Prostate gland (tissue), 2 donors: Measurements from ENCODE around the gene GDF3. TPM values are rescaled to one million over a fixed set of nuclear protein-coding genes. Genes with fewer than 3 reads are reported as not detected.

ENCODE experiments used
- DNase-seq: peaks from one replicate; pipeline ENCODE4 v3.0.0-alpha.2; 2019; ENCODE audit warnings: low spot score
- H3K27ac ChIP-seq, 2 donors: fragments of 200-600 bp; sonication (generic); 2 replicates each; pipeline ENCODE4 v1.5.1; 2017 to 2019
- H3K27me3 ChIP-seq: fragments of 200-600 bp; sonication (generic); replicated peaks from 2 replicates; pipeline ENCODE4 v1.5.1; 2019; ENCODE audit not compliant: insufficient read depth
- H3K36me3 ChIP-seq, 2 donors: fragments of 200-600 bp; sonication (generic); 1 replicate in 1 of 2; 2 replicates in 1 of 2; pipeline versions ENCODE4 v1.5.1 to v1.8.1; 2017 to 2019
- H3K4me1 ChIP-seq: fragments of 200-600 bp; sonication (generic); replicated peaks from 2 replicates; pipeline ENCODE4 v1.5.1; 2019
- H3K4me3 ChIP-seq, 2 donors: fragments of 200-600 bp; sonication (generic); 2 replicates each; pipeline ENCODE4 v1.5.1; 2017 to 2019
- H3K9me3 ChIP-seq: fragments of 200-600 bp; sonication (generic); 2 replicates; pipeline ENCODE4 v1.5.1; 2017
- POLR2A ChIP-seq: fragments of 450-650 bp; IDR thresholded peaks from one replicate; pipeline ENCODE4 v1.6.1; 2016; ENCODE audit warnings: antibody characterized with exemption, mild to moderate bottlenecking
- POLR2AphosphoS5 ChIP-seq: sonication (generic); formaldehyde crosslinking; IDR thresholded peaks from one replicate; pipeline ENCODE4 v1.6.1; 2017; ENCODE audit warnings: antibody characterized with exemption
- WGBS: methylation state at CpG from one replicate; pipeline ENCODE4 v1.1.5; 2018; 5-methylcytosine and 5-hydroxymethylcytosine counted together
- intact Hi-C: fragments of 100-400 bp; cut with DNase I; formaldehyde crosslinking; loops from one replicate; pipeline ENCODE4 v1.14.2; 2022
- total RNA-seq, 2 donors: library from RNA; depleted of rRNA; stranded (reverse); fragments of >200 nt; gene quantifications; one replicate each; pipeline ENCODE4 v1.1.0, GENCODE V29; 2016
- TF ChIP-seq, protein P1 (sequence below), 4 experiments: fragments of 200-600 bp in 2 of 4; fragments of 450-650 bp in 2 of 4; sonication (generic) in 2 of 4; IDR thresholded peaks; 1 replicate in 3 of 4; 2 replicates in 1 of 4; pipeline ENCODE4 v1.5.1; 2016 to 2019; ENCODE audit warnings: antibody characterized with exemption in 4 of 4, mild to moderate bottlenecking in 2 of 4, moderate library complexity in 2 of 4

Gene GDF3
- total RNA-seq, 2 donors from 2014 or later = not detected

DNA sequence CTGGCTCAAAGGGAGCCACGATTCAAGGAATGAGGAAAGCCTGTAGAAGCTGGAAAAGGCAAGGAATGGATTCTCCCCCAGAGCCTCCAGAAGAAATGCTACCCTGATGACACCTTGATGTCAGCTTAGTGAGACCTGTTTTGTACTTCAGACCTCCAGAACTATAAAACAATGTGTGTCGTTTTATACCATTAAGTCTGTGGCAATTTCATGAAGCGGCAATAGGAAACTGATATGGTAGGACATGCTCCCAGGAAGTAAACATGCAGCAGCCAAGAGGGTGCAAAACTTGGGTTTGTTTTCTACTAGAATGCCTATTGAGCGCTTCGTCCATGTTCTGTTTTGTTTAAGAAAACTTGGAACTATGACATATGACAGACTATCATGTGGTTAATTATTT is 27.4 kb downstream of the GDF3 start:
- intact Hi-C loops = no loop called here
- Histone ChIP-seq H3K36me3 (no peaks in the 10 kb centered on the region), H3K9me3 (no peaks in the 10 kb centered on the region), H3K4me3 (no peak overlapping the region), H3K27ac (no peak overlapping the region), H3K27me3 (no peaks in the 10 kb centered on the region), H3K4me1 (no peaks in the 10 kb centered on the region)
- WGBS = 57% methylated on average over 5 of the region's 5 CpGs
- TF ChIP-seq POLR2AphosphoS5 (no peak), POLR2A (no peak)
- TF ChIP-seq, protein P1, sequence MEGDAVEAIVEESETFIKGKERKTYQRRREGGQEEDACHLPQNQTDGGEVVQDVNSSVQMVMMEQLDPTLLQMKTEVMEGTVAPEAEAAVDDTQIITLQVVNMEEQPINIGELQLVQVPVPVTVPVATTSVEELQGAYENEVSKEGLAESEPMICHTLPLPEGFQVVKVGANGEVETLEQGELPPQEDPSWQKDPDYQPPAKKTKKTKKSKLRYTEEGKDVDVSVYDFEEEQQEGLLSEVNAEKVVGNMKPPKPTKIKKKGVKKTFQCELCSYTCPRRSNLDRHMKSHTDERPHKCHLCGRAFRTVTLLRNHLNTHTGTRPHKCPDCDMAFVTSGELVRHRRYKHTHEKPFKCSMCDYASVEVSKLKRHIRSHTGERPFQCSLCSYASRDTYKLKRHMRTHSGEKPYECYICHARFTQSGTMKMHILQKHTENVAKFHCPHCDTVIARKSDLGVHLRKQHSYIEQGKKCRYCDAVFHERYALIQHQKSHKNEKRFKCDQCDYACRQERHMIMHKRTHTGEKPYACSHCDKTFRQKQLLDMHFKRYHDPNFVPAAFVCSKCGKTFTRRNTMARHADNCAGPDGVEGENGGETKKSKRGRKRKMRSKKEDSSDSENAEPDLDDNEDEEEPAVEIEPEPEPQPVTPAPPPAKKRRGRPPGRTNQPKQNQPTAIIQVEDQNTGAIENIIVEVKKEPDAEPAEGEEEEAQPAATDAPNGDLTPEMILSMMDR (IDR thresholded peaks at IDR 0.05) = no peak
- no peak for DNase-seq

DNA sequence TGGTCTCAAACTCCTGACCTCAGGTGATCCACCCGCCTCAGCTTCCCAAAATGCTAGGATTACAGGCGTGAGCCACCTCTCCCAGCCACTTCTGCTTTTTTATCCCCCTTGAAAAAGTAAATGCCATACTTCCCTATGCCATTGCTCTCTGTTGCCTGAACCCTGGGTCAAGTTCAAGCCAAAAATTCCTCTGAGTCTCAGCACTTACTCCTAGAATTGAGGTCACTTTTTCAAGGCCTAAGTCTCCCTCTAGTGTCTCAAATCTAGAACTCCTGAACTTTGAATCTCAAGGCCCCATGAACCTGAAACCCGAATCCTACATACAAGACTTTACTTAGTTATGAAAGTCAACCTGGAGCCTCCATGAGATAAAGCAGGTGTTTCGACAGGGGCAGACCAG is 28.4 kb downstream of the GDF3 start:
- Histone ChIP-seq H3K27ac (no peak overlapping the region), H3K4me3 (no peak overlapping the region), H3K4me1 (no peaks in the 10 kb centered on the region), H3K36me3 (no peaks in the 10 kb centered on the region), H3K27me3 (no peaks in the 10 kb centered on the region), H3K9me3 (no peaks in the 10 kb centered on the region)
- WGBS = 84% methylated on average over 4 of the region's 4 CpGs
- intact Hi-C loops = no loop called here
- TF ChIP-seq, protein P1 (IDR thresholded peaks at IDR 0.05) = no peak
- TF ChIP-seq POLR2A (no peak), POLR2AphosphoS5 (no peak)
- DNase-seq = no peak

DNA sequence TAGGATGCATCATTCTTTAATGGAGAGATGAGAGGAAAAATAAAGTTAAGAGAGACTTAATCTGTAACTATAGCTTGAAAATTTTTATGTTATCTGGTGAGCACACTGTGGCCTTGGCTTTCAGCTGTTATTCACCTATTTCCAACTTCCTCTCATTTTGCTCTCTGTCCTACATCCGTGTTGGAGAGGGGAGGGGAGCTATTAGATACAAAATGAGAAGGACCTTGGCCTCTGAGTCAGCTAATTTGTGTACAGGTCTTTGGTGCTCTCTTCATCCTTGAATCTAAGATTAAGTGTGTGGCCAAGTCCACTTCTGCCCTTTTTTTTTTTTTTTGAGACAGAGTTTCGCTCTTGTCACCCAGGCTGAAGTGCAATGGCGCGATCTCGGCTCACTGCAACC is 29.0 kb downstream of the GDF3 start:
- Histone ChIP-seq H3K4me1 (no peaks in the 10 kb centered on the region), H3K27me3 (no peaks in the 10 kb centered on the region), H3K9me3 (no peaks in the 10 kb centered on the region), H3K36me3 (no peaks in the 10 kb centered on the region), H3K27ac (no peak overlapping the region), H3K4me3 (no peak overlapping the region)
- intact Hi-C loops = no loop called here
- WGBS = 90% methylated on average over 5 of the region's 5 CpGs
- DNase-seq = no peak
- TF ChIP-seq POLR2AphosphoS5 = no peak

DNA sequence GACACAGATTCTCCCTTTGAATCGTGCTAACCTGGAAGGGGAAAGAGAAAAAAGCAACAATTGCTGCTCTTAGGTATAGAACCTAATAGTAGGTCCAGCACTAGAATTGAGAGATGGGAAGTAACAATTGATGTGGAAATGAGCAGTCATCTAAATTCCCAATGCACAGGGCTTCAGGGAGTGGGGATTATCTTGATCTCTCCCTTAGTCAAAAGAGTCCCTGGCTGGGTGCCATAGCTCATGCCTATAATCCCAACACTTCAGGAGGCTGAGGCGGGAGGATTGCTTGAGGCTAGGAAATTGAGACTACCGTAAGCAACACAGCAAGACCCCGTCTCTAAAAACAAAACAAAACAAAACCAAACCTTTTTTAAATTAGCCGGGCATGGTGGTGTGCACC is 33.8 kb downstream of the GDF3 start:
- Histone ChIP-seq H3K4me1 (no peaks in the 10 kb centered on the region), H3K27ac (no peak overlapping the region), H3K27me3 (no peaks in the 10 kb centered on the region), H3K9me3 (no peaks in the 10 kb centered on the region), H3K4me3 (no peak overlapping the region), H3K36me3 (no peaks in the 10 kb centered on the region)
- intact Hi-C loops = no loop called here
- DNase-seq = no peak
- TF ChIP-seq POLR2AphosphoS5 = no peak
- TF ChIP-seq, protein P1 (IDR thresholded peaks at IDR 0.05) = no peak
- no peak for TF ChIP-seq POLR2A
- WGBS = 68% methylated on average over 5 of the region's 5 CpGs

DNA sequence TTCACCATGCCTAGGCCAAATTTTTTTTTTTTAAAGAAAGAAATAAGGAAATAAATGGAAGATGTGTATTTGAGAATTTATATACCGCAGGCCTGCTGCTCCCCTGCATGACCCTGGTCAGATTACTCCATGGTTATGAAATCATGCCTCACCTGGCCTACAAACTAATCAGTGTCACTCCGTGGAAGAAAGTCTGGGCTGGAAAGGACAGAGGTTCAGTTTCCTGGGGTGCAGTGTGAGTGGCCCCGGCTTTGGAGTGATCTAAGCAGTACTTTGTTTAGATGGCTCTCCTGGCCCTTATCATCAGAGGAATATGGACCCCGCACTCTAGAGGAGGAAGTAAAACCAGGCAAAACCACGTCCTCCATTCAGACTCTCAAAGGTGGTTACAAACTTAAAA is 39.5 kb downstream of the GDF3 start:
- intact Hi-C loops = no loop called here
- H3K9me3 ChIP-seq = no peaks in the 10 kb centered on the region
- no peaks in the 10 kb centered on the region for H3K36me3 ChIP-seq
- WGBS = 86% methylated on average over 5 of the region's 5 CpGs
- no peak overlapping the region for H3K27ac ChIP-seq
- no peak for DNase-seq
- H3K27me3 ChIP-seq = no peaks in the 10 kb centered on the region
- H3K4me3 ChIP-seq = no peak overlapping the region
- no peaks in the 10 kb centered on the region for H3K4me1 ChIP-seq
- TF ChIP-seq POLR2A = no peak
- TF ChIP-seq, protein P1 (IDR thresholded peaks at IDR 0.05) = no peak
- no peak for TF ChIP-seq POLR2AphosphoS5
